OCI-LY3 (cell line): ENCODE data around the gene TENM4.

Experiments used
- H2AFZ ChIP-seq: fragments of 200-600, 300-600 bp; shearing (Covaris generic); 2 replicates; pipeline ENCODE4 v1.6.0; 2014; ENCODE audit warnings: antibody characterized with exemption, low read depth, low read length
- H3K27ac ChIP-seq: fragments of 200-600, 300-600 bp; sonication (generic); 2 replicates; pipeline ENCODE4 v1.5.1; 2014; ENCODE audit warnings: mild to moderate bottlenecking, low read length, moderate library complexity, mixed read lengths
- H3K27me3 ChIP-seq: fragments of 200-600, 300-600 bp; sonication (generic); 2 replicates; pipeline ENCODE4 v1.6.1; 2014; ENCODE audit warnings: low read depth, low read length, mixed read lengths
- H3K36me3 ChIP-seq: fragments of 200-600, 300-600 bp; sonication (generic); replicated peaks from 2 replicates; pipeline ENCODE3; 2014; ENCODE audit warnings: low read depth, low read length, mixed read lengths
- H3K4me1 ChIP-seq: fragments of 300-600, 200-600 bp; sonication (generic); 2 replicates; pipeline ENCODE4 v1.6.1; 2014; ENCODE audit warnings: low read length, mixed read lengths
- H3K4me2 ChIP-seq: fragments of 200-600, 300-600 bp; sonication (generic); 2 replicates; pipeline ENCODE4 v1.6.1; 2014; ENCODE audit warnings: low read length, mixed read lengths
- H3K4me3 ChIP-seq: fragments of 300-600, 200-600 bp; sonication (generic); 2 replicates; pipeline ENCODE4 v1.5.1; 2014; ENCODE audit warnings: antibody characterized with exemption, mild to moderate bottlenecking, low read length, moderate library complexity
- H3K79me2 ChIP-seq: fragments of 300-600, 200-600 bp; shearing (Covaris generic); 2 replicates; pipeline ENCODE4 v1.6.1; 2014; ENCODE audit warnings: mild to moderate bottlenecking, low read length, mixed read lengths
- H3K9ac ChIP-seq: fragments of 300-600, 200-600 bp; shearing (Covaris generic); 2 replicates; pipeline ENCODE4 v1.6.0; 2014; ENCODE audit warnings: mild to moderate bottlenecking, low read length, moderate library complexity
- H3K9me3 ChIP-seq: fragments of 200-600, 300-600 bp; shearing (Covaris generic); 2 replicates; pipeline ENCODE4 v1.6.1; 2014; ENCODE audit warnings: low read length, mixed read lengths; ENCODE audit not compliant: insufficient read depth
- H4K20me1 ChIP-seq: fragments of 200-600, 300-600 bp; sonication (generic); 2 replicates; pipeline ENCODE4 v1.6.1; 2016; ENCODE audit warnings: low read length, mixed read lengths; ENCODE audit not compliant: insufficient read depth
- CTCF ChIP-seq: fragments of 200-600, 300-600 bp; sonication (generic); IDR thresholded peaks from 2 replicates; pipeline ENCODE4 v1.5.1; 2014; ENCODE audit warnings: antibody characterized with exemption, low read length, low read depth
- EZH2phosphoT487 ChIP-seq: fragments of 200-600 bp; shearing (Covaris generic); IDR thresholded peaks from 2 replicates; pipeline ENCODE4 v1.6.1; 2018; ENCODE audit warnings: antibody characterized with exemption, mixed run types, low read depth

TENM4 gene

GRCh38 chr11:79417069-79417920, 23.5 kb downstream of the TENM4 start:
- peaks cover 30% of the 10 kb centered on the region for H3K36me3 ChIP-seq
- no peak overlapping the region for H3K9ac ChIP-seq
- H3K4me2 ChIP-seq, result no peak overlapping the region
- H4K20me1 ChIP-seq, result peaks cover 57% of the 10 kb centered on the region; the same call in 1 of the 2 replicates
- H3K27me3 ChIP-seq, result no peaks in the 10 kb centered on the region
- H3K79me2 ChIP-seq, result peaks cover 87% of the 10 kb centered on the region
- H3K27ac ChIP-seq, result no peak overlapping the region
- H3K9me3 ChIP-seq, result peaks cover 6% of the 10 kb centered on the region; the same call in 1 of the 2 replicates
- no peak overlapping the region for H2AFZ ChIP-seq
- no peak overlapping the region for H3K4me3 ChIP-seq
- peaks cover 28% of the 10 kb centered on the region for H3K4me1 ChIP-seq
- no peak for TF ChIP-seq EZH2phosphoT487
- TF ChIP-seq CTCF, result no peak

GRCh38 chr11:79415912-79416311, 24.9 kb downstream of the TENM4 start:
- Histone ChIP-seq H3K4me2 (no peak overlapping the region), H4K20me1 (peaks cover 56% of the 10 kb centered on the region; the same call in 1 of the 2 replicates), H3K9ac (no peak overlapping the region), H3K4me1 (peaks cover 42% of the 10 kb centered on the region), H2AFZ (no peak overlapping the region), H3K79me2 (peaks cover 88% of the 10 kb centered on the region), H3K36me3 (peaks cover 30% of the 10 kb centered on the region), H3K27ac (no peak overlapping the region), H3K4me3 (no peak overlapping the region), H3K27me3 (no peaks in the 10 kb centered on the region), H3K9me3 (peaks cover 6% of the 10 kb centered on the region; the same call in 1 of the 2 replicates)
- TF ChIP-seq CTCF (no peak), EZH2phosphoT487 (no peak)

GRCh38 chr11:79415411-79415810, 25.4 kb downstream of the TENM4 start:
- Histone ChIP-seq H3K9ac (no peak overlapping the region), H3K4me2 (no peak overlapping the region), H3K27ac (no peak overlapping the region), H4K20me1 (peaks cover 56% of the 10 kb centered on the region; the same call in 1 of the 2 replicates), H3K9me3 (peaks cover 6% of the 10 kb centered on the region; the same call in 1 of the 2 replicates), H3K27me3 (no peaks in the 10 kb centered on the region), H2AFZ (no peak overlapping the region), H3K4me1 (peaks cover 47% of the 10 kb centered on the region), H3K36me3 (peaks cover 30% of the 10 kb centered on the region), H3K4me3 (no peak overlapping the region), H3K79me2 (peaks cover 88% of the 10 kb centered on the region)
- TF ChIP-seq EZH2phosphoT487, result no peak
- TF ChIP-seq CTCF, result no peak

- H3K9ac ChIP-seq, result no peak overlapping the region
- no peak overlapping the region for H3K4me3 ChIP-seq
- H3K27ac ChIP-seq, result no peak overlapping the region
- TF ChIP-seq CTCF (no peak), EZH2phosphoT487 (no peak)
- H3K4me2 ChIP-seq, result no peak overlapping the region
- H4K20me1 ChIP-seq, result peaks cover 56% of the 10 kb centered on the region; the same call in 1 of the 2 replicates
- peaks cover 30% of the 10 kb centered on the region for H3K36me3 ChIP-seq
- H3K79me2 ChIP-seq, result peaks cover 89% of the 10 kb centered on the region
- peaks cover 6% of the 10 kb centered on the region; the same call in 1 of the 2 replicates for H3K9me3 ChIP-seq
- H3K4me1 ChIP-seq, result peaks cover 51% of the 10 kb centered on the region
- no peaks in the 10 kb centered on the region for H3K27me3 ChIP-seq
- H2AFZ ChIP-seq, result no peak overlapping the region
These were observed 26.0 kb downstream of the TENM4 start for GRCh38 chr11:79414644-79415317.
